OCI-LY3 (cell line): ENCODE results near the gene RHAG.

ENCODE experiments used
- EZH2phosphoT487 ChIP-seq: fragments of 200-600 bp; shearing (Covaris generic); IDR thresholded peaks from 2 replicates; pipeline ENCODE4 v1.6.1; 2018; ENCODE audit warnings: antibody characterized with exemption, mixed run types, low read depth
- TF ChIP-seq, protein P1 (sequence below): fragments of 200-600, 300-600 bp; sonication (generic); IDR thresholded peaks from 2 replicates; pipeline ENCODE4 v1.5.1; 2014; ENCODE audit warnings: antibody characterized with exemption, low read length, low read depth

DNA sequence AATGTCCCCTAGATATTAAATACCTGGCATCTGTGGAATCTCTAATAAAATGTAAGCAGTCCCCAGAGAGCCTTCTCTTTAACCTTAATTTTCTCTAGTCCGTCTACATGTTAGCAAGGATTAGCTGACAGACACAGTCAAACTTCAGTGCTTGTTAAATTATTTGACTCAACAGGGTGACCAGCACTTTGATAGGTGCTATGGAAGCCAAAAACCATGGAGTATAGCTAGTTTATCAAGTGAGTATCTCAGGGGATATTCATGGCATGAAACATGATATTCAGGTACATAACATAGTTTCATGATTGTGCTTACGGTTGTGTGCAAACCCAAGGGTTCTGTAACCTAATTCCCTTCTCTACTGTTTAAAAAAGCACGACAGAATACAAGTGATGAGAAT, 3.9 kb downstream of the RHAG start:
- TF ChIP-seq, protein P1, sequence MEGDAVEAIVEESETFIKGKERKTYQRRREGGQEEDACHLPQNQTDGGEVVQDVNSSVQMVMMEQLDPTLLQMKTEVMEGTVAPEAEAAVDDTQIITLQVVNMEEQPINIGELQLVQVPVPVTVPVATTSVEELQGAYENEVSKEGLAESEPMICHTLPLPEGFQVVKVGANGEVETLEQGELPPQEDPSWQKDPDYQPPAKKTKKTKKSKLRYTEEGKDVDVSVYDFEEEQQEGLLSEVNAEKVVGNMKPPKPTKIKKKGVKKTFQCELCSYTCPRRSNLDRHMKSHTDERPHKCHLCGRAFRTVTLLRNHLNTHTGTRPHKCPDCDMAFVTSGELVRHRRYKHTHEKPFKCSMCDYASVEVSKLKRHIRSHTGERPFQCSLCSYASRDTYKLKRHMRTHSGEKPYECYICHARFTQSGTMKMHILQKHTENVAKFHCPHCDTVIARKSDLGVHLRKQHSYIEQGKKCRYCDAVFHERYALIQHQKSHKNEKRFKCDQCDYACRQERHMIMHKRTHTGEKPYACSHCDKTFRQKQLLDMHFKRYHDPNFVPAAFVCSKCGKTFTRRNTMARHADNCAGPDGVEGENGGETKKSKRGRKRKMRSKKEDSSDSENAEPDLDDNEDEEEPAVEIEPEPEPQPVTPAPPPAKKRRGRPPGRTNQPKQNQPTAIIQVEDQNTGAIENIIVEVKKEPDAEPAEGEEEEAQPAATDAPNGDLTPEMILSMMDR, result no peak
- no peak for TF ChIP-seq EZH2phosphoT487
